Measurements from ENCODE around the gene BLVRA.
"Not testable (repeated sequence)": the region's sequence is repeated elsewhere in the genome, so short reads cannot be mapped to it uniquely, and the experiment has no call there.

Gene BLVRA, protein sequence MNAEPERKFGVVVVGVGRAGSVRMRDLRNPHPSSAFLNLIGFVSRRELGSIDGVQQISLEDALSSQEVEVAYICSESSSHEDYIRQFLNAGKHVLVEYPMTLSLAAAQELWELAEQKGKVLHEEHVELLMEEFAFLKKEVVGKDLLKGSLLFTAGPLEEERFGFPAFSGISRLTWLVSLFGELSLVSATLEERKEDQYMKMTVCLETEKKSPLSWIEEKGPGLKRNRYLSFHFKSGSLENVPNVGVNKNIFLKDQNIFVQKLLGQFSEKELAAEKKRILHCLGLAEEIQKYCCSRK

GRCh38 chr7:43758029-43758821, at the start of gene BLVRA:
BLVRA (plus strand) TSS chr7:43758680; CDS start chr7:43771159, 12,479 bp downstream.
- no peak for DNase-seq (ENCODE audit: low read depth)

DNA sequence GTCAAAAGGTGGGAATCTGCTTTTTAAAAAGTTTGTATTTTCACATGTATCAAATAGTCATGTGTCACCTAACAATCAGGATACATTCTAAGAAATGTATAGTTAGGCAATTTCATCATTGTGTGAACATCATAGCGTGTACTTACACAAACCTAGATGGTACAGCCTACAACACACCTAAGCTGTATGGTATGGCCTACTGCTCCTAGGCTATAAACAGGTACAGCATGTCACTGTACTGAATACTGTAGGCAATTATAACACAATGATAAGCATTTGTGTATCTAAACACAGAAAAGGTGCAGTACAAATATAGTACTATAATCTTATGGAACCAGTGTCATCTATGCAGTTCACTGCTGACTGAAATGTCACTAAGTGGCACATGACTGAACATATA, 47.0 kb upstream of the BLVRA start:
- no peak for DNase-seq (ENCODE audit: low read depth)

DNA sequence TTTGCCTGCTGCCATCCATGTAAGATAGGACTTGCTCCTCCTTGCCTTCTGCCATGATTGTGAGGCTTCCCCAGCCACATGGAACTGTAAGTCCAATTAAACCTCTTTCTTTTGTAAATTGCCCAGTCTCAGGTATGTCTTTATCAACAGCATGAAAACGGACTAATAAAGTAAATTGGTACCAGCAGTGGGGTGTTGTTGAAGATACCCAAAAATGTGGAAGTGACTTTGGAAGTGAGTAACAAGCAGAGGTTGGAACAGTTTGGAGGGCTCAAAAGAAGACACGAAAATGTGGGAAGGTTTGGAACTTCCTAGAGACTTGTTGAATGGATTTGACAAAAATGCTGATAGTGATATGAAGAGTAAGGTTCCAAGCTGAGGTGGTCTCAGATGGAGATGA, 42.5 kb upstream of the BLVRA start:
- DNase-seq (ENCODE audit: low read depth): not testable (repeated sequence)

DNA sequence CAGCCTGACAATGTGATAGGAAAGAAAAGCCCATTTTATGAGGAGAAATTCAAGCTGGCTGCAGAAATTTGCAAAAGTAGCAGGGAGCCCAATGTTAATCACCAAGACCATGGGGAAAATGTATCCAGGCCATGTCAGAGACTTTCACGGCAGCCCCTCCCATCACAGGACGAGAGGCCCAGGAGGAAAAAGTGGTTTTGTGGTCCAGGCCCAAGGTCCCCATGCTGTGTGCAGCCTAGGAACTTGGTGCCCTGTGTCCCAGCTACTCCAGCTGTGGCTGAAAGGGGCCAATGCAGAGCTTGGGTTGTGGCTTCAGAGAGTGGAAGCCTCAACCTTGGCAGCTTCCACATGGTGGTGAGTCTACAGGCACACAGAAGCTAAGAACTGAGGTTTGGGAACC, 41.9 kb upstream of the BLVRA start:
- no peak for DNase-seq (ENCODE audit: low read depth)

- DNase-seq (ENCODE audit: low read depth): no peak
Measured at GRCh38 chr7:43721193-43721806, 37.2 kb upstream of the BLVRA start.

DNA sequence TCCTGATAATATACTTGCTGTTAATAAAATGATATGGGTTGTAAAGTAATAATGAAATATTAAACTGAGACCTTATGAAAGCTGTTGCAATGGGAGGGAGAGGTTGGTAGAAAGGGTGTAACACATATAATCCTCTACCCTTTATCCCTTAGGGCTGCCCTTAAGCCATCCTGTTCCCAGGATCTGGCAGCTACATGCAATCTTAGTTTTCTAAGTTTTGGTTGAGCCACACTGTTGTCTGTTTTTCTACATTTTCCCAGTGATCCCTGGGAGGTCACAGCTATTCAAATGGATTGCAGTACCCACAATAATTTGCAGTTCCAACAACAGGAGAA, 35.5 kb upstream of the BLVRA start:
- DNase-seq (ENCODE audit: low read depth): no peak

DNA sequence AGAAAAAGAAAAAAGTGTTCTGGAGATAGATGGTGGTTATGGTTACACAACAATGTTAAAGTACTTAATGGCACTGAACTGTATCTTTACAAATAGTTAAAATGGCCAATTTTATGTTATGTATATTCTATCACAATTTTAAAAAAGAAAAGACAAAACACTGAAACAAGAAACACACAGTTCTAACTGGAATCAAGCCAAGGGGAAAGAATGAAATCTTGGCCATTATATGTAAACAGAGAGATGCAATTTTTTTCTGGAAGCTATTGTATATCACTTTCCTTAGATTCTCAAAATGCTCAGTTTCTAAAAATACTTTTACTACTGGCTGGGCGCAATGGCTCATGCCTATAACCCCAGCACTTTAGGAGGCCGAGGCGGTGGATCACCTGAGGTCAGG, 33.2 kb upstream of the BLVRA start:
- DNase-seq (ENCODE audit: low read depth): no peak

DNA sequence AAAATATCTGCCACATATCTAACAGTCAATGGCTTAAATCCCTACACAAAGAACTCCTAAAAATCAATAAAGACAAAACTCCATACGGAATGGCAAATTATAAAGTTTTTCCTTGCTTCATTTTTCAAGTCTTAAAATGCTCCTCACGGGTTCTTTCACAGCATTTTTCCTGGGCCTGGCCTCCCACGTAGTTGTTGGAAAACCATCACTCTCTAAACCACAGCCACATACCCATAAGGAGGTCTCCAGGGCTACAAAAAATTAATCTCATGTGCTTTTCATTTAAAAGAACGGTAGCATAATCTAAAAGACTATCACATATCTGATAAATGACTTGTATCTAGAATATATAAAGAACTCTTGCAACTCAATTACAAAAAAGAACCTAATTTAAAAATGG, 32.0 kb upstream of the BLVRA start:
- DNase-seq (ENCODE audit: low read depth): no peak

DNA sequence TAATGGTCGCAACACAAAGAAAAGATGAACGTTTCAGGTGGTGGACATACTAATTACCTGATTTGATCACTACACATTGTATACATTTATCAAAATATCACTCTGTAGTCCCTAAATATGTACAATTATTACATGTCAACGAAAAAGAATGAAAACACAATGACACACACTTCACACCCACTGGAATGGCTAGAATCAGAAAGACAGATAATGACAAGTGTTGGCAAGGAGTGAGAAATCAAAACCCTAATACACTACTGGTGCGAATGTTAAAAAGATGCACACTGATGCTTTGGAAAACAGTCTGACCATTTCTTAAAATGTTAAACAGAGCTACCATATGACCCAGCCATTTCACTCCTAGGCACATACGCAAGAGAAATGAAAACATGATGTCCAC, 31.5 kb upstream of the BLVRA start:
- DNase-seq (ENCODE audit: low read depth): no peak

DNA sequence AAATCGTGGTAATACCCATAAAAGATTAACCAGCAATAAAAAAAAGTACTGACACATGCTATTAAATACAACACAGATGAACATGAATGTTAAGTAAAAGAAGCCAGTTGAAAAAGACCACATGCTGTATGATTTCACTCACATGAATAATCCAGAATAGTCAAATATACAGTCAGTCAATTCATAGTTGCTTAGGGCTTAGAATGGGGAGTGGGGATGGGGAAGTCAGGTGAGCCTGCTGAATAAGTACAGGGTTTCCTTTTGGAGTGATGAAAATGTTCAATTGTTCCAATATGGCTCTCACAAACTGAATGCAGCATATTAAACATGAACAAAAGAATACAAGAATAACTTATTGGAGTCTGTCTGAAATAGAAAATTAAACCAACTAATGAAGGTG, 31.0 kb upstream of the BLVRA start:
- DNase-seq (ENCODE audit: low read depth): no peak

- peak; percentile 93 for DNase-seq (ENCODE audit: low read depth)
Measured at GRCh38 chr7:43729214-43729923, 29.1 kb upstream of the BLVRA start, which contains the start of gene COA1. COA1 (minus strand) TSS chr7:43729523; CDS start chr7:43648614, 80,909 bp downstream.

- DNase-seq (ENCODE audit: low read depth): no peak
Measured at GRCh38 chr7:43729924-43730248, 28.6 kb upstream of the BLVRA start.

- not testable (repeated sequence) for DNase-seq (ENCODE audit: low read depth)
Measured at GRCh38 chr7:43731494-43731893, 27.0 kb upstream of the BLVRA start.

DNA sequence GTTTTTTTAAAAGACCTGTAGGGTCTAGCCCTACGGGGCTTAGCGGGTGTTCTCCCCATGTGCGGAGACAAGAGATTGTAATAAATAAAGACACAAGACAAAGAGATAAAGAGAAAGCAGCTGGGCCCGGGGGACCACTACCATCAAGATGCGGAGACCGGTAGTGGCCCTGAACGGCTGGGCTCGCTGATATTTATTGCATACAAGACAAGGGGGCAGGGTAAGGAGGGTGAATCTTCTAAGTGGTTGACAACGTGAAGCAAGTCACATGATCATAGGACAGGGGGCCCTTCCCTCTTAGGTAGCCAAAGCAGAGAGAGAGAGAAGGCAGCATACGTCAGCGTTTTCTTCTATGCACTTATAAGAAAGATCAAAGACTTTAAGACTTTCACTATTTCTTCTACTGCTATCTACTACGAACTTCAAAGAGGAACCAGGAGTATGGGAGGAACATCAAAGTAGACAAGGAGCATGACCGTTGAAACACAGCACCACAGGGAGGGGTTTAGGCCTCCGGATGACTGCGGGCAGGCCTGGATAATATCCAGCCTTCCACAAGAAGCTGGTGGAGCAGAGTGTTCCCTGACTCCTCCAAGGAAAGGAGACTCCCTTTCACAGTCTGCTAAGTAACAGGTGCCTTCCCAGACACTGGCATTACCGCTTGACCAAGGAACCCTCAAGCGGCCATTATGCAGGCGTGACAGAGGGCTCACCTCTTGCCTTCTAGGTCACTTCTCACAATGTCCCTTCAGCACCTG, 23.7 kb upstream of the BLVRA start:
- not testable (repeated sequence) for DNase-seq (ENCODE audit: low read depth)

GRCh38 chr7:43735403-43735801, 23.1 kb upstream of the BLVRA start:
- DNase-seq (ENCODE audit: low read depth): no peak

DNA sequence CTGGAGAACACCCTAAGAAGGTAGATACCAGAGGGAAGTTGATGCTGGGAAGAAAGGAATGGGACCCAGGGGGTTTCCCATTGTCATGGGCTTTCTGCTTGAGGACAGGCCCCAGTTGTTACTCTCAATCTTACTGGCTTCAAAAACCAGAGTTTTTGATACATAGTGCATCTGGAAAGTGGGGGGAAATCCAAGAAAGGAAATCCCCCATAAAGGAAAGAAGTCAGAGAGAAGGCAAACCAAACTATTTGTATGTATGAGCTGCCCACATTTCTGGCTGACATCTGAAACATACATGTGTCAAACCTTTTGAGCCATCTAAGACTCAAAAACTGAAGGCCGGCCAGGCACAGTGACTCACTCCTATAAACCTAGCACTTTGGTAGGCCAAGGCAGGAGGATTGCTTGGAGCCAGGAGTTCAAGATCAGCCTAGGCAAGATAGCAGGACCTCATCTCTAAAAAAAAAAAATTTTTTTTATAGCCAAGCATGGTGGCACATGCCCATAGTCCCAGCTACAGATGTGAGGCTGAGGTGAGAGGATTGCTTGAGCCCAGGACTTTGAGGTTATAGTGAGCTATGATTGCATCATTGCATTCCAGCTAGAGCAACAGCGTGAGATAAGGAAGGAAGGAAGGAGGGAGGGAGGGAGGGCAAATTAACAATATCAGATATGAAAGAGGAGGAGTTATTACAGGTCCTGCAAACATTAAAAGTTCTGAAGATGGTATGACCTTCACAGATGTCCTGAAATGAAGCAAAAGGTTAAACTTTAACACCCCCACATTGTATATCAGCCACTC, 22.5 kb upstream of the BLVRA start:
- no peak for DNase-seq (ENCODE audit: low read depth)

DNA sequence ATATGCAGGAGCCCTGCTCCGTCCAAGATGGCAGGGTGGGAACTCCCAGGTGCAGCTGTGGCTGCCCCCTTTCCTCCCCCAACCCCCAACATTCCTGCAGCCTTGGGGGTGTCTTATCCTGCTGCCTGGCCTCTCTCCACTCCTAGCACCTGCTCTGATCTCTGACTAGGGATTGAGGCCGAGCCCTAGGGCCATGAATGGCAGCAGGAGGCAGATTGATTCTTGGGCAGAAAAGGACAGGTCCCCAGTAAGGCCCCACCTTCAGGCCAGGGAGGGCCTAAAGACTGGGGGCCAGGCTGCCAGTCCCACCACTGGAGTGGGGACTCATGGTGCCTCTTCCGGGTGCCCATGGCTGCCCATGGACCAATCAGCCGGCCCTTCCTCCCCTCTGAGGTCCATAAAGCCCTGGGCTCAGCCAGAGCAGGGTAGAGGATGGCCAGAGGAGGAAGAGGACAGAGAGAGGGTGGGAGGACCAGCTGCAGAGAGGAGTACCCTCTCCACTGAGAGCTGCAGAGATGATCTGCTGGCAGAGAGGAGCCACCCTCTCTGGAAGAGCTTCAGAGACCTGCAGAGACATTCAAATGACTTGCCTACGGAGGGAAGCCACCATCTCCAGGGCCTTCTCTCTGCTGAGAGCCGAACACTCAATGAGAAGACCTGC, 20.9 kb upstream of the BLVRA start:
- DNase-seq (ENCODE audit: low read depth): no peak

GRCh38 chr7:43742692-43743091, 15.8 kb upstream of the BLVRA start:
- no peak for DNase-seq (ENCODE audit: low read depth)

- no peak for DNase-seq (ENCODE audit: low read depth)
Measured at GRCh38 chr7:43747328-43748105, 11.0 kb upstream of the BLVRA start.

All from HS-5 (cell line).